GM12892 (cell line): ENCODE data around the gene PLSCR3.

Source experiments
- POLR2A ChIP-seq: IDR thresholded peaks from 2 replicates; pipeline ENCODE4 v1.6.1; 2011; ENCODE audit warnings: low read depth, low read length, control low read depth
- POLR2AphosphoS5 ChIP-seq: IDR thresholded peaks from 2 replicates; pipeline ENCODE4 v1.6.1; 2011; ENCODE audit warnings: low read depth, low read length, control low read depth

DNA sequence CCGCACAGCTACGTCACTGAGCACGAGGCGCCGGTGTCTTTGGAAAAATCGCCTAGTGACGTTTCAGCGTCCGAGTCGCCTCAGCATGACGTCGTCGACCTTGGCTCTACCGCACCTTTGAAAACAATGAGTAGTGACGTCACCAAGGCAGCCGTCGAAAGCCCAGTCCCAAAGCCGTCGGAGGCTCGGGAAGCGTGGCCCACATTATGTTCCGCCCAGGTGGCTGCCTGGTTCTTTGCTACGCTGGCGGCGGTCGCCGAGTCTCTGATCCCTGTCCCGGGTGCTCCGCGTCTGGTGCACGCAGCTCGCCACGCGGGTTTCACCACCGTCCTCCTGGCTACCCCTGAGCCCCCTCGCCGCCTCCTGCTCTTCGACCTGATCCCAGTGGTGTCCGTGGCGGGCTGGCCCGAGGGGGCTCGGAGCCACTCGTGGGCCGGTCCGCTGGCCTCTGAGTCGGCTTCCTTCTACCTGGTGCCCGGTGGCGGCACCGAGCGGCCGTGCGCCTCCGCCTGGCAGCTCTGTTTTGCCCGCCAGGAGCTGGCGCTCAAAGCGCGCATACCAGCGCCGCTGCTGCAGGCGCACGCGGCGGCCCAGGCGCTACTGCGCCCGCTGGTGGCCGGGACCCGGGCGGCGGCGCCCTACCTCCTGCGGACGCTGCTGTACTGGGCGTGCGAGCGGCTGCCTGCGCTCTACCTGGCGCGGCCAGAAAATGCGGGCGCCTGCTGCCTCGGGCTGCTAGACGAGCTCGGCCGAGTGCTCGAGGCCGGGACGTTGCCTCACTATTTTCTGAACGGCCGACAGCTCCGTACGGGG is 42.4 kb upstream of the PLSCR3 start:
- TF ChIP-seq POLR2A: no peak
- no peak for TF ChIP-seq POLR2AphosphoS5
